ENCODE measurements around the gene RAI2.

The RAI2 gene

DNA sequence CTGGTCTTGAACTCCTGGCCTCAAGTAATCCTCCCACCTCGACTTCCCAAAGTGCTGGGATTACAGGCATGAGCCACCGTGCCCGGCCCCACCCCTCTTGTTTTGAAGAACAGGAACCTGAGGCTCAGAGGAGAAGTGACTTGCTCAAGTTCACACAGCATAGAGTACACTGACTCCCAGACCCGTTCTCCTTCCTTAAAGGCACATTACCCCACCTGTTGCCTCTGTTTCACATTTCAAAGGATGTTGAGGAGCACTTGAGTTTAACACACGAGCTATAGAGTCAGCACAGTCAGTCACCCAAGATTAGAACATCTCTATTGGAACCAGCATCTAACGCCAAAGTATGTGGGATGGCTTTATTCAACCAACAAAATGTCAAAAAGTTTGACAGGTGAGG is 51.1 kb downstream of the RAI2 start:
- in situ Hi-C loops (cut with HindIII; ENCODE audit: low pct_ligation_motif_present, low sequenced_read_pairs), result no loop called here
- Histone ChIP-seq H3K36me3 (replicated peaks) (no peaks in the 10 kb centered on the region), H3K27me3 (replicated peaks) (no peaks in the 10 kb centered on the region), H3K27ac (no peak overlapping the region), H3K4me3 (ENCODE audit: low read depth, low read length) (no peak overlapping the region)
- TF ChIP-seq, protein P1, sequence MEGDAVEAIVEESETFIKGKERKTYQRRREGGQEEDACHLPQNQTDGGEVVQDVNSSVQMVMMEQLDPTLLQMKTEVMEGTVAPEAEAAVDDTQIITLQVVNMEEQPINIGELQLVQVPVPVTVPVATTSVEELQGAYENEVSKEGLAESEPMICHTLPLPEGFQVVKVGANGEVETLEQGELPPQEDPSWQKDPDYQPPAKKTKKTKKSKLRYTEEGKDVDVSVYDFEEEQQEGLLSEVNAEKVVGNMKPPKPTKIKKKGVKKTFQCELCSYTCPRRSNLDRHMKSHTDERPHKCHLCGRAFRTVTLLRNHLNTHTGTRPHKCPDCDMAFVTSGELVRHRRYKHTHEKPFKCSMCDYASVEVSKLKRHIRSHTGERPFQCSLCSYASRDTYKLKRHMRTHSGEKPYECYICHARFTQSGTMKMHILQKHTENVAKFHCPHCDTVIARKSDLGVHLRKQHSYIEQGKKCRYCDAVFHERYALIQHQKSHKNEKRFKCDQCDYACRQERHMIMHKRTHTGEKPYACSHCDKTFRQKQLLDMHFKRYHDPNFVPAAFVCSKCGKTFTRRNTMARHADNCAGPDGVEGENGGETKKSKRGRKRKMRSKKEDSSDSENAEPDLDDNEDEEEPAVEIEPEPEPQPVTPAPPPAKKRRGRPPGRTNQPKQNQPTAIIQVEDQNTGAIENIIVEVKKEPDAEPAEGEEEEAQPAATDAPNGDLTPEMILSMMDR (IDR thresholded peaks at IDR 0.05; ENCODE audit: low read depth, low read length, missing control alignments), result no peak
- DNase-seq, result no peak

DNA sequence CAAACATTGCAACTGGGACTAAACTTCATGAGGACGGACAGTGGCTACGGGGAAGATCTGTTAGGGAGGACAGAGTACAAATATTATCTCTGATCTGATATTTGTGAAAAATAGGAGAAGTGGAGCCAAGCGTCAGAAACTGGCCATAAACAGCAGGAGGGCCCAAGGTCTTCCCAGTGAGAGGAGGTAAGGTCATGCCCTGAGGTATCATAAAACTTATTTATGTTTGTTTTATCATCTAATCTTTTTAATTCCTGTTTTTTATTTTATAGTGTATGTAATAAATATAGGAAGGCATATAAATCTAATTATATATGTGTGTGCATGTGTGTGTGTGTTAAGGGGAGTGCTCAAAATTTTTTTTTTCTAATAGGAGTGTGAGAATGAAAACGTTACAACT is 51.8 kb downstream of the RAI2 start:
- in situ Hi-C loops (cut with HindIII; ENCODE audit: low pct_ligation_motif_present, low sequenced_read_pairs), result no loop called here
- TF ChIP-seq, protein P1 (IDR thresholded peaks at IDR 0.05; ENCODE audit: low read depth, low read length, missing control alignments), result no peak
- Histone ChIP-seq H3K36me3 (replicated peaks) (no peaks in the 10 kb centered on the region), H3K27ac (no peak overlapping the region), H3K4me3 (ENCODE audit: low read depth, low read length) (no peak overlapping the region), H3K27me3 (replicated peaks) (no peaks in the 10 kb centered on the region)
- no peak for DNase-seq

DNA sequence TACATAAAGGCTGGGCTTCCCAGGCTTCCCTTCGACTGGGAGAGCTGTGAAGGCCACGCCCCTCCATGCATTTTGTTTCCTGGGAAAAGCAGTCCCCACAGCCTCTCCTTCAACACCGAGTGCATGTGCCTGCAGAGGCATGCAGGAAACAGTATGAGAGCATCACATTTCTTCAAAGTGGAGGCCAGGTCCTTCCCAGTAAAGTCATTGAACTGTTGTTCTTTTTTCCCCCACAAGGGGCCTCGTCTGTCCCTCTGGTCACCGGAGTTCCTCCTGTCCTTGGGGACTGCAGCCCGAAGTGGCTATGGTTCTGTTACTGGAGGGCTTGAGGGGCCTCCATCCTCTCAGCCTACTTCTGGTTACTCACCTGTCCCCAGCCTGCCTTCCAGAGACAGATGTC is 56.0 kb downstream of the RAI2 start:
- no peaks in the 10 kb centered on the region for H3K36me3 ChIP-seq (replicated peaks)
- in situ Hi-C loops (cut with HindIII; ENCODE audit: low pct_ligation_motif_present, low sequenced_read_pairs), result no loop called here
- TF ChIP-seq, protein P1 (IDR thresholded peaks at IDR 0.05; ENCODE audit: low read depth, low read length, missing control alignments), result peak; percentile 12
- H3K27me3 ChIP-seq (replicated peaks), result no peaks in the 10 kb centered on the region
- no peak overlapping the region for H3K4me3 ChIP-seq (ENCODE audit: low read depth, low read length)
- H3K27ac ChIP-seq, result no peak overlapping the region
- DNase-seq, result no peak

DNA sequence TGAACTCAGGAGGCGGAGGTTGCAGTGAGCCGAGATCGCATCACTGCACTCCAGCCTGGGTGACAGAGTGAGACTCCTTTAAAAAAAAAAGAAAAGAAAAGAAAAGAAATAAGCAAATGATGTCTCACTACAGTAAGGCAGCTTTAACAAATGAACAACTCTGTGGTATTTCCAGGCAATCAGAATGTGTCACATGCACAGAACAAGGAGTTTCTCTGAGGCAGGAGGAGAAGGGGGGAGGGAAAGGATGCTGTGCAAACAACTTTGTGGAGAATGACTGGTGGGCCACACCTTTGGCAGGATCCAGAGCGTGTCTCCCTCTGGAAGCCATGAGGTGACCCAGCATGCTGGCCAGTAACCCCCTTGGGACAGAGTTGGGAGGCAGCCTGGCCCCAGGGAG is 57.6 kb downstream of the RAI2 start:
- H3K27ac ChIP-seq, result no peak overlapping the region
- H3K27me3 ChIP-seq (replicated peaks), result no peaks in the 10 kb centered on the region
- H3K36me3 ChIP-seq (replicated peaks), result no peaks in the 10 kb centered on the region
- TF ChIP-seq, protein P1 (IDR thresholded peaks at IDR 0.05; ENCODE audit: low read depth, low read length, missing control alignments), result no peak
- no peak overlapping the region for H3K4me3 ChIP-seq (ENCODE audit: low read depth, low read length)
- no peak for DNase-seq
- in situ Hi-C loops (cut with HindIII; ENCODE audit: low pct_ligation_motif_present, low sequenced_read_pairs), result no loop called here

DNA sequence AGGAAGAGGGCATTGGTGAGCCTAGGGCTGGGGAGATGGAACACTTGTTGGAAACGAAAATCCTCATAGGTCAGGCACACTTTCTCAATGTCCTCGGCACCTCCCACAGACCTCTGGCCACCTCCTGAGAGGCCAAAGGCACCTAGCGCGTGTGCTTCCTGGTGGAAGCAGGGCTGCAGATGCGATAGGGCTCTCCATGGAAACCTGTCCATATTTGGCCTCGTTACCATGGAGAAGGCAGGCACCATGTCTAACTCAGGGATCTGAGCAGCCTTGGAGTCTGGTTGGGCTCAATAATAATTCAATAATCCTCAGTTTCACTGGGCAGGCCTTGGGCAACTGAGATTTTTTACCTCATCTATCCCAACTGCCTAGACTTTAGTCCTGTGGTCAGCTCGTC is 58.3 kb downstream of the RAI2 start:
- DNase-seq, result no peak
- H3K36me3 ChIP-seq (replicated peaks), result no peaks in the 10 kb centered on the region
- TF ChIP-seq, protein P1 (IDR thresholded peaks at IDR 0.05; ENCODE audit: low read depth, low read length, missing control alignments), result no peak
- in situ Hi-C loops (cut with HindIII; ENCODE audit: low pct_ligation_motif_present, low sequenced_read_pairs), result no loop called here
- no peak overlapping the region for H3K27ac ChIP-seq
- H3K27me3 ChIP-seq (replicated peaks), result no peaks in the 10 kb centered on the region
- H3K4me3 ChIP-seq (ENCODE audit: low read depth, low read length), result no peak overlapping the region

DNA sequence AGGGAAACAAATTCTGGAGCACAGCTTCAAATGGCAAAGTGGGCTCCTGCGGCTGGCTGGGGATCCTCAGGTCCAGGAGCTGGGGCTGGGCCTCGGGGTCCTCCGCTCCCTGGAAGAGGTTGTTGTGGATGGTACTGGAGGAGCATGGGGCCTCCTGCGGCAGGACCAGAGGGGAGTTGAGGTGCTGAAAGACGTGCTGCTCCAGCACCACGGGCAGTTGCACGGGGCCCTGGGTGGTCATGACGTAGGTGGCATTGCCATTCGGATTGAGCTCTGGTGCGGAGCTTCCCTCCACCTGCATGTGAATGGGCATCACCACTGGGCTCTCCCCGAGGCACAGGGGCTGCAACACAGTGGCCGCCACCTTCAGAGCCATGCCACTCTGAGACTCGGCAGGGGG is 59.7 kb downstream of the RAI2 start:
- Histone ChIP-seq H3K27ac (no peak overlapping the region), H3K36me3 (replicated peaks) (no peaks in the 10 kb centered on the region), H3K4me3 (ENCODE audit: low read depth, low read length) (no peak overlapping the region), H3K27me3 (replicated peaks) (no peaks in the 10 kb centered on the region)
- TF ChIP-seq, protein P1 (IDR thresholded peaks at IDR 0.05; ENCODE audit: low read depth, low read length, missing control alignments), result no peak
- no peak for DNase-seq
- in situ Hi-C loops (cut with HindIII; ENCODE audit: low pct_ligation_motif_present, low sequenced_read_pairs), result no loop called here
